HAP-1 (cell line): ENCODE data around the gene SPATS2.
A peak's percentile ranks its signal among the peaks of the same experiment; 100 is the strongest.

Experiments
- DNase-seq, 2 experiments: peaks; one replicate each; pipeline ENCODE4 v3.0.0-alpha.2; 2016 to 2020; ENCODE audit warnings: low spot score in 2 of 2
- H3K27me3 ChIP-seq: fragments of 250-450 bp; sonication (Bioruptor Pico); 2 replicates; pipeline ENCODE4 v1.5.1; 2020; ENCODE audit warnings: low read depth, mild to moderate bottlenecking, moderate library complexity
- H3K36me3 ChIP-seq: fragments of 250-450 bp; sonication (Bioruptor Pico); replicated peaks from 2 replicates; pipeline ENCODE4 v1.5.1; 2020; ENCODE audit warnings: mild to moderate bottlenecking
- H3K4me1 ChIP-seq: fragments of 250-450 bp; sonication (Bioruptor Pico); 2 replicates; pipeline ENCODE4 v1.5.1; 2020; ENCODE audit warnings: mild to moderate bottlenecking
- H3K4me3 ChIP-seq: fragments of 250-450 bp; sonication (Bioruptor Pico); 2 replicates; pipeline ENCODE4 v1.5.1; 2020; ENCODE audit warnings: mild to moderate bottlenecking, moderate library complexity
- H3K9me3 ChIP-seq: fragments of 250-450 bp; sonication (Bioruptor Pico); 2 replicates; pipeline ENCODE4 v1.5.1; 2020; ENCODE audit warnings: mild to moderate bottlenecking, moderate library complexity
- in situ Hi-C: fragments of 300-500 bp; cut with MboI; formaldehyde crosslinking; loops from 3 replicates; pipeline ENCODE4 v1.14.3; 2020; ENCODE audit warnings: low sequenced_read_pairs, inconsistent platforms, mixed read lengths

SPATS2 gene

GRCh38 chr12:49567611-49568441 is 200.6 kb downstream of the SPATS2 start, which contains the start of gene MCRS1:
Gene MCRS1 (minus strand): TSS chr12:49568142. CDS start chr12:49566731, 1,411 bp downstream.
- Histone ChIP-seq H3K4me1 (no peaks in the 10 kb centered on the region; the same call in 1 of the 2 replicates), H3K9me3 (no peaks in the 10 kb centered on the region), H3K4me3 (peak within 1 kb of the TSS; percentile 83), H3K27me3 (no peaks in the 10 kb centered on the region), H3K36me3 (peaks cover 29% of the 10 kb centered on the region)
- in situ Hi-C loops, result no loop called here
- peak; percentile 91 to 93 for DNase-seq

GRCh38 chr12:49568442-49569162 is 201.3 kb downstream of the SPATS2 start:
- in situ Hi-C loops, result no loop called here
- H3K4me3 ChIP-seq, result peak overlapping the region; percentile 83
- DNase-seq, result peak in 1 of 2 experiments; percentile 33
- peaks cover 21% of the 10 kb centered on the region for H3K36me3 ChIP-seq
- H3K4me1 ChIP-seq, result no peaks in the 10 kb centered on the region; the same call in 1 of the 2 replicates
- H3K27me3 ChIP-seq, result no peaks in the 10 kb centered on the region
- H3K9me3 ChIP-seq, result no peaks in the 10 kb centered on the region
